HG03045 (cell line): ENCODE measurements around the gene TSPAN9.

Source experiments
- ATAC-seq: cut with Tn5 transposase; IDR thresholded peaks from one replicate; pipeline ENCODE4 v1.9.1; 2021; ENCODE audit warnings: mild to moderate bottlenecking, moderate library complexity; ENCODE audit not compliant: unreplicated experiment

TSPAN9 gene

GRCh38 chr12:3265406-3265805, 188.2 kb downstream of the TSPAN9 start:
- ATAC-seq, result no peak

GRCh38 chr12:3266638-3267037, 189.5 kb downstream of the TSPAN9 start:
- ATAC-seq, result no peak

DNA sequence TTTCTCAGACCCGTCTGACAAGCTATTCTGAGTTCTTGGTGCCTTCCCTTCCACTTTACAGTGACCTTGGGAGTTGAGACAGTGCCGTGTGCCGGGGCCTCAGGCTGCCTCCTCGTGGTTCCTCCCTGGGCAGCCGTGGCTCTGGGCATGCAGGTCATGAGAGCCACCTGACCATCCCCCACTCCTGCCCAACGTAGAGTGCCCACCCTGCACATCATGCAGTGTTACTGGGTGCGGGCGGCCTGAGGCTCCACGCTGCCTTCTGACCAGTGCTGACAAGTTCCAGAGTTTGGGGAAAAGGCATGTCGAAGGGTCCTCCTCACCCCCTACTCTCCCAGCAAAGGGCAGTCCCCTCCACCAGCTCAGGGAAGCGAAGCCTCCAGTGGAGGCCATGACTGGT, 190.5 kb downstream of the TSPAN9 start:
- no peak for ATAC-seq

- ATAC-seq, result no peak
Measured at GRCh38 chr12:3269594-3269993, 192.4 kb downstream of the TSPAN9 start.

DNA sequence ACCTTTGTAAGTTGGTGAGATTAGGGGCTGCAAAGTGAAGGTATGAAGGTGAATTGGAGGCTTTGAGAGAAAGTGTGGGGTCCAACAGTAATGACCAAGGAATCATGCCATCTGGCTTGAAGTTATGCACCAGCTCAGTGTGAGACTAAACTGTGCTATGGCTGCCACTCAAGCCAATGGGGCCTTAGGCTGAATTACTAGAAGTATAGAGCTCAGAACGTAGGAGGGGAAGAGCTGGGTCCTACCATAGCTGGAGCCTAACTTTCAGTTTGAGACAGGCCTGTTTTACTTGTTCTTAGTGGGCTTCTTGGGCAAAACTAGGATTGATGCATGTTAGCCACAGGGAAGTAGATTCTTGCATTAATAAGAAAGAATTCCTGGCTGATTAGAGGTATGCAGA, 194.0 kb downstream of the TSPAN9 start:
- no peak for ATAC-seq

GRCh38 chr12:3271639-3272038, 194.5 kb downstream of the TSPAN9 start:
- ATAC-seq, result no peak

GRCh38 chr12:3272958-3273357, 195.8 kb downstream of the TSPAN9 start:
- no peak for ATAC-seq

- no peak for ATAC-seq
Measured at GRCh38 chr12:3273409-3273853, 196.3 kb downstream of the TSPAN9 start.

DNA sequence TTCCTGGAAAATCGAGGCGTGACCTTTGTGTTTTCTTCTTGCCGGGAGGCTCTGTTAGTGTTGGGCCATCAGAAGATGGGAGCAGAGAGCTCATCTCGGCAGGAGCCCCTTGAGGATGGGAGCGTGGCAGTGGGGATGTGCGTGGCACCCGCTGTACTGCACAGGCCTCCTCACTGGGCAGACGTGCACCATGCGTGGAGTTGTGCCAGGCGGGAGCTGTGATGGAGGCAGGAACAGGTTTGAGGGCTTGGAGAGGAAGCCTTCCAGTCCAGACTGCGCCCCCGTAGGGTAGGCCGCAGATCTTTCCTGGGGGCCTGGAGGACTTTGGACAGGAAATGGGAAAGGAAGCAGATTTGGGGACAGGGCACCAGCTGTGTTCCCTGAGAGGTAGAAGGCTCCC, 197.5 kb downstream of the TSPAN9 start:
- no peak for ATAC-seq

GRCh38 chr12:3275171-3276041, 198.2 kb downstream of the TSPAN9 start:
- no peak for ATAC-seq

- ATAC-seq, result no peak
Measured at GRCh38 chr12:3276226-3276625, 199.0 kb downstream of the TSPAN9 start.

DNA sequence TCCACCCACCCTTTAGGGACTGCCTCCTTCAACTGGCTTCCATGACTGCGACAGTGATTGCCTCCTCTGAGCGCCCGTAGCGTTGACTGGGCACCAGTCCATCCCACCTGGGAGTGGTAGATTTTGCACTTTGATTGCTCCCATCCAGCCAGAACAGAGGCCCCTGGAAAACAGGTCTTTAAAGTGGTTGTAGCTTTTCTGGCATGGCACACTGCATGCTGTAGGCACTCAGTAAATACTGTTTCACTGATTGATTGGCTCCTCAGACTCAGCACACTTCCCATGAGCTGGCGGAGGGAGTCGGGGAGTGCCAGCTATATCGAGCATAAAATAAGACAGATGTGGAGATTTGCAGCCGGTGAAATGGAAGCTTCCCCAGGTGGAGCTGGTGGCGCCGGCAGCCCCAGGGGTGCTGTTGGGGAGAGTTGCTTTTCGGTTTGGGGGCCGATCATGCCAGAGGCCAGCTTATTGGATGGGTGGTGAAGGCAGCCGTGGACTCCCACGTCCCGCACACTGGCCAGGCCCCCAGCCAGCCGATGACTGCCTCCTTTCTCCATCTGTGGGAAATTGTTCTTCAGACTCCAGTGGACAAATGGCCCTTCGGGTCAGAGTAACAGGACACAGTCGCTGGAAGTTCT, 200.2 kb downstream of the TSPAN9 start:
- ATAC-seq, result no peak

GRCh38 chr12:3278681-3279414, 201.7 kb downstream of the TSPAN9 start:
- no peak for ATAC-seq

DNA sequence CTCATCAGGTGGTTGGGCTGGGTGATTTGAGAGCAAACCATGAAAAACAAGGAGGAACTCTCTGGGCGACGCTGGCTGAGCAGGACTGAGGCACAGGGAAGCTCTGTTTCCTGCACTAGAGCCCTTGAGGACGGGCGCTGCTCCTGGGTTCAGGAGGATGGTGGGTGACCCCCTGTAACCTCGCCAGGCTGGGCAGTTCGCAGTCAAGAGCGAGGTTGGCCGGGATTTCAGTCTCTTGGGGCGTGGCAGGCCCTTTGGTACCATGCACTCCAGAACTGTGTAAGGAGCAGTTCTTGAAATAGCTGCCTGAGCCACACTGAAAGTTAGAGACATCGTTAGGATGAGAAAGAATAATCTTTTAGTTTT, 202.2 kb downstream of the TSPAN9 start:
- no peak for ATAC-seq

DNA sequence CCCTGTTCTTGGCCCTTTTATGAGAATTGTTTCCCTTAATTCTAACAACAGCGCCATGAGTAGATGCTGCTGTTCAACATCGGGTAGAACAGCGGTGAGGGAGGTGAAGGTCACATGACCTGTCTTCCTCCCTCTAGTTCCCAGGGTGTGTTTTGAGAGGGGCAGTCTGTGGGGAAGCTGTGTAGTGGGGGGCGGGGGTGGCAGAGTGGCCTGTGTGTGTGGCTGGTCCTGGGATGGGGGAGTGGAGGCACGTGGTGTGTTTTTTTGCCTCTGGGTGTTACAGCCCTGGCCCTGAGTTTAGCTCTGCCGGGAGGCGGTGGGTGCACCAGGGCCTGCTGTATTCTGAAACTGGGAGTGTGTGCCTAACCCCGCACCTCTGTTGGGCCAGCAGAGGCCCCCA, 202.7 kb downstream of the TSPAN9 start:
- no peak for ATAC-seq

GRCh38 chr12:3280967-3281366, 203.8 kb downstream of the TSPAN9 start:
- no peak for ATAC-seq

DNA sequence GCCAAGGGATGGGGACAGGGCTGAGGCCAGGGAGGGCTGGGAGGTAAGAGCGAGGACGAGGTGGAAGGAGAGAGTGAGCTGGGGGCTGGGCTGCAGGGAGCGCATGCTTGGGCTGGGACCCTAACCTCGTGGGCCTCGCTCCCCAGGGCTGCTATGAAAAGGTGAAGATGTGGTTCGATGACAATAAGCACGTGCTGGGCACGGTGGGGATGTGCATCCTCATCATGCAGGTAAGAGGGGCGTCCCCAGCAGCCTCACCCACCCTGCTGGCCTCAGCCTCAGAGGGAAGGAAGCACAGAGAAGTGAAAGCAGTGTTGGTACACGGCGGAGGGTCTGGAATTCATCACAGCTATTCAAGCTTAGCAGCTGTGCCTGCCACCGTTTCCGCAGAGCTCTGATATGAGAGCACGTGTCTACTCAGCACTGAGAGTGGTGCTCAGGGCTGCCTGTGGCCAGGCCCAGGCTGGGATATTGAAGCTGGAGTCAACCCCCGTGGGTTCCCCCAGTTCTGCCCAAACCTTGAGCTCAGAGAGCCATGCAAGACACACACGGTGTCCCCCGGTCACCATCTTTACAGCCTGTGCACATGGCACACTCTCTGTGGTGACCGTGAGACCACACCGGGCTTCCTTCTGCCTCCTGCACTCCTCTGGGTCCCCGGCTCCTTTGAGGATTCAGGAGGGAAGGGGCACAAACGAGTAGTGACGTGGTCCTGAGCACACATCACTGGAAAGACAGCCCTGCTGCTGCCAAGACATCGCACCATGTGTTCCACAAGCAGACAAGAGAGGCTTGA, 204.6 kb downstream of the TSPAN9 start:
- ATAC-seq, result no peak

- ATAC-seq, result no peak
Measured at GRCh38 chr12:3282384-3282670, 205.1 kb downstream of the TSPAN9 start.

GRCh38 chr12:3283137-3283680, 206.0 kb downstream of the TSPAN9 start:
- no peak for ATAC-seq

DNA sequence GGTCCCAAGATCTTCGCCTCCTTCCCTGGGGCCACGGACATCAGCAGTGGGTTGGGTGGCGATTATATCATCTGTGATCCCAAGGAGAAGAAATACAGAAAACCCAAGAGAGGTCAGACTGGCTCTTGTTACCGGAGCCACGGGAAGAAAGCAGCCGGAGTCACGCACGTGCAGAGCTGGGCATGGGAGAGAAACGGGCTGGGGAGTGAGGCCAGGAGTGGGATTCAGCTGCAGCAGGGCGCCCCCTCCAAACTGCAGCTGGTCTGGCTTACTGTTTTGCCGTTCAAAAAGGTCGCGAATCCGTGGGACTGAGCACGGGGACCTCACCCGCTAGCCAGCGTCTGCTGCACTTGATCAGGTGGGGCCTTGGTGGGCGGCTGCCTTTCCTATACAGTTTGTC, 207.2 kb downstream of the TSPAN9 start:
- ATAC-seq, result no peak

GRCh38 chr12:3285570-3285969, 208.4 kb downstream of the TSPAN9 start:
- no peak for ATAC-seq
